GM18909 (cell line): ENCODE results near the gene MAN2C1.
"Not testable (repeated sequence)": the region's sequence is repeated elsewhere in the genome, so short reads cannot be mapped to it uniquely, and the experiment has no call there.

Experiments
- ATAC-seq: cut with Tn5 transposase; IDR thresholded peaks from one replicate; pipeline ENCODE4 v1.9.1; 2021; ENCODE audit warnings: mild to moderate bottlenecking; ENCODE audit not compliant: unreplicated experiment, poor library complexity

MAN2C1 gene

GRCh38 chr15:75367913-75368688 lies at the start of gene MAN2C1:
MAN2C1 (minus strand) TSS chr15:75368607; CDS start chr15:75368583, 24 bp downstream.
- peak; percentile 86 for ATAC-seq

GRCh38 chr15:75416584-75416983 lies 48.2 kb upstream of the MAN2C1 start:
- no peak for ATAC-seq

DNA sequence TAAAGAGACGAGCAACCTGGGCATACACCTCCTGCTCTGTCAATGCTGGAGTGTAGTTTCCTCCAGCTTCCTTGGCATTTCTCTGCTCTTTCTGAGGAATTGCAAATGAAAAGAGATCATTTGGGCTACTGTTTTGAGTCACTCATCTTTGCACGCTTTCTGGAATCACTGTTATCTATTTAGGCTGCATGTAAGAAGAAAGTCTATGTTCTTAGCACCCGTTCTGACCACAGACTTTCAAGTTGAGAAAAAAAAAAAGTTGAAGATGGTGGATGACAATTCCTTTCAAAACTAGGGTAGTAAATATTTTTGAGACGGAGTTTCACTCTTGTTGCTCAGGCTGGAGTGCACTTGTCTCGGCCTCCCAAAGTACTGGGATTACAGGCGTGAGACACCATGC lies 41.8 kb upstream of the MAN2C1 start:
- ATAC-seq: no peak

DNA sequence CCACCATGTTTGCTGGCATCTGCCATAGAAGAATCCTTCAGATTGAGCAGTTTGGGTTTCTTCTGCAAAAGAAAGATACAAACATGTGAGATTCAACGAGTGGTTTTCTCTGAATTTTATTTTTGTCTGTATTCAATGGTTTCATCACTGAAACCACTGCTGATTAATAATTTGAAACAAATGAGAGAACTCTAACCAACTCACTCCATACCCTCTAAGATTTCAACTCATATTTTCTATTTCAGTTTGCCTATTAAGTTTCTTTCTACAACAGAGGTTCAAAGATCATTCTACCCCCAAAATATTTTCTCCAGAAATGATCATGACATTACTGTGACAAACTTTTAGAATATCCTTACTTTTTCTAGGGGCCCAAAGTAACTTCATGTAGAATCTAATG lies 38.7 kb upstream of the MAN2C1 start:
- no peak for ATAC-seq

DNA sequence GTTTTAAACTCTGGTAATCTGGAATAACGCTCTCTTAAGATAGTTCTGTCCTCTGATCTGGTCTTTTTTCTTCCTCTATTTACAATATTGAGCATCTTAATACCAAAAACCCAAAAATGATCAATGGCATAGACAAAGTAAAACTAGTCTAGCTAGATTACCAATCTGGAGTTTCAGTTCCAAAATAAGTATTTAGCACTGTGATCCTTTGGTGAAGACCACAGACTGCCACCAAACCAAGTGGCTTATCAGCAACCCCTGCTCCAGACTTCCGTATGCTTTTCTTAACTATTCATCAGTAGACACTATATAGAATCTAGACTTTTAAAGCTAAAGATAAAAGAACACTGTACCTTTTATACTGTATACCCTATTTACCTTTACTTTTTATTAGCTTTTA lies 35.5 kb upstream of the MAN2C1 start:
- ATAC-seq: no peak

GRCh38 chr15:75397494-75397893 lies 29.1 kb upstream of the MAN2C1 start:
- ATAC-seq: no peak

DNA sequence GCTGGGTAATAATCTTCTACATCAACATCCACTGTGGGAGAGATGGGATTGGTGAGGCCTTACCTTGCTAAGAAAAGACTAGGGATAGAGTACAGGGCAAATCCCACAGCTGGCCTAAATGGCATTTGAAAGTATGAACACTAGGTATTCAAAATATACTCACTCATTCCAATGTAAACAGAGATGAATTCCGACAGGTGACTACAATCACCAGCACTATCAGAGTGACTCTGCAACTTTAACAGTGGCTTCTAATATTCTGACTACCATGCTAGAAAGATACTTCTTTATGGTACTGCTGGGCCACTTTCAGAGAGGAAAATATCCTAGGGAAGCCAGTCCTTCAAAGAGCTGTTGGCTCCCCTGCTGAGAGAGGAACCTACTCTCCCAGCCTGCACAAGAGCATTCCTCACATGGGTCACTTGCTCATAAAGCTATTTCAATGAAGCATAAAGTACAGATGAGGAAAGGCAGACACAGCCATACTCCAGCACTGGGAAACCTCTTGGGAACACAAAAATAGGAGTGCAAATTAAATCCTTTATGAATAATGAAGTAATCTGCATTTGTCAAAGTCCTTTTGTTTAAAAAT lies 21.5 kb upstream of the MAN2C1 start:
- no peak for ATAC-seq

DNA sequence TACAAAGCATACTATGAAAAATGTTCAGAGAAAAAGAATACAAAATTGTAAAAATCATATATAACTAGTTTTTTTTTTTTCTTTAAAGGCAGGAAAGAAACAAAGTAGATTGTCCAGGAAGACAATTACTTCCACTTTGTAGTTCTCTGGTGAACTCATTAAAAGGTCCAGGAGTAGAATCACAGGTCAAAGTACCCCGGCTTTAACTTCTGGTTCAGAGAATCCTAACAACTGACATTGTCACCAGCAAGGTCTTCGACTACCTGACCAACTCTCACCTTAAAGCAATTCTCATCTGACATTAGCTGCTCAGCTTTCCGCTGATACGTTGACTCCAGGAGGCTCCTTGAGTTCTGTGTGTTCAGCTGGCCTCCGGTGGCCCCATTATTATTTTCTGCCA lies 15.6 kb upstream of the MAN2C1 start:
- ATAC-seq: not testable (repeated sequence)

GRCh38 chr15:75380773-75381172 lies 12.4 kb upstream of the MAN2C1 start:
- ATAC-seq: no peak

DNA sequence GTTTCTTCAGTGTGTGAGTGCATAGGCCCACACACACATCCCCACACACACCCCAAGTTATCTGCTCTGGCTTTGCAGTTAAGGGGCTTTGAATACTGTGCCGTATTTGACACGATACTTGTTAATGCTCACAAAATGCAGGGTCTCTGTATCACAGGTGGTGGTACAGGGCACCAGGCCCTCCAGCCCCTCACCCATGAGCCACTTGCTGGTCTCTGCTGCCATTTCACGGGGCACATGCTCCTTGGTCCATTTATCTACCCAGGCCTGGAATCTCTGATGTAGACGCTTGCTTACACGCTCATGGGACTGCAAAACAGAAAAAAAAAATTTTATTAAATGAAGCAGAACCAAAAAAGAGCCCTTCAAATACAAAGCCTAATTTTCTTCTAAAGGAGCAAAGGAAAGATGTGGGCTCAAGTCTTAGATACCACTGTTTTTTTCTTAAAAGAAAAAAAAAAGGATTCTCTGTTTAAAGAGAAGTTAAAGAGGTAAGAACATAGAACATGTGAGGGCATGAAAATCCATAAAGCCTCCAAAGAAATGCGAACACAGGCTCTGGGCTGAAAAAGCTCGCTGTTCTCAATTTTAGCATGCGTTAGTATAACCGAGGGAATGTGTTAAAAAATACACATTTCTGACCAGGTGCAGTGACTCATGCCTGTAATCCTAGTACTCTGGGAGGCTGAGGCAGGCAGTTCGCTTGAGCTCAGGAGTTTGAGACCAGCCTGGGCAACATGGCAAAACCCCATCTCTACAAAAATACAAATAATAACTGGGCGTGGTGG lies 3.7 kb upstream of the MAN2C1 start:
- ATAC-seq: no peak

GRCh38 chr15:75371486-75371885 lies 3.1 kb upstream of the MAN2C1 start:
- no peak for ATAC-seq

DNA sequence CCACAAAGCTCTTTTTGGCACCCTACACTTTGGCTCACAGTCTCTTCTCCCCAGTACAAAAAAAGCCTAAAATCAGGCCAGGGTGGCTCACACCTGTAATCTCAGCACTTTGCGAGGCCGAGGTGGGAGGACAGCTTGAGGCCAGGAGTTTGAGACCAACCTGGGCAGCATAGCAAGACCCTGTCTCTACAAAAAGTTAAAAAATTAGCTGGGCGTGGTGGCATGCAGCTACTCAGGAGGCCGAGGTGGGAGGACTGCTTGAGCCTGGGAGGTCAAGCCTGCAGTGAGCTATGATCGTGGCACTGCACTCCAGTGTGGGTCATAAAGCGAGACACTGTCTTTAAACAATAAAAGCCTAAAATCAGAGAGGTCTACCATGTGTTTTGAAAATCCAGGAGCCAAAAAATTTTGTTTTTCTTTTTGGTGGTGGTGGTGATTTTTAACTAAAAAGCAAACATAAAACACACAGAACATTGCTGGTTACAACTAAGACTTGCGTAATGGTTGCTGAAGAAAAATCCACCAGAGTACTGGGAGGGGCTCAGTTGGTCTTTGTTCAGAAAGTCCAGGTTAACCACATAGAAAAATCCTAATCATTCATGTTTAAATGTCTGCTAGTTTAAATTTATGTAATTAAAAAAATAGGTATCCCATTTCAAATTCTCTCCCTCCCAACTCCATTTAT lies 1.6 kb upstream of the MAN2C1 start:
- ATAC-seq: no peak

DNA sequence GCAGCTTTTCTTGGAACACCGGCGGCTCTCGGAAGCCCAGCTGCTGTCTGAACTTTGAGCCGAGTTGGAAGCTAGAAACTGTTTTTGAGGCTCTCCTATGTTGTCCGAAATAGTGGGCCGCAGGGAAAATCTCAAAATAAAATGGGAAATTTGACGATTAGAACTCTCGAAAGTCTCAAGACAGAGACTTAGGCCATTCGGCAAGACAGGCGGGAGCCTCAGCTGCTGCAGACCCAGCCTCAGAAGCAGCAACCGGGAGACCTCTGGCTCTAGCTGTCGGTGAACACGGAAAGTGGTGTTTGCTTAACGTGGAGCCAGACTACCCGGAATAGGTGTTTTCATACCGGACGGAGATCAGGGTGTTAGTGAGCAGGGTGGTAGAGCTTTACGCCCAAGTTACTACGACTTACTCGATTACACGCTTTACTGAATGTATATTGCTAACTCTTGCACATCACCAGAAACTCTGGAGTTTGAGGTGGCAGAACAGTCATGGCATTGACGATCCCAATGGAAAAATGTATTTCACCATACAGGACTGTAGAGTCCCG lies 357 bp upstream of the MAN2C1 start:
- no peak for ATAC-seq

DNA sequence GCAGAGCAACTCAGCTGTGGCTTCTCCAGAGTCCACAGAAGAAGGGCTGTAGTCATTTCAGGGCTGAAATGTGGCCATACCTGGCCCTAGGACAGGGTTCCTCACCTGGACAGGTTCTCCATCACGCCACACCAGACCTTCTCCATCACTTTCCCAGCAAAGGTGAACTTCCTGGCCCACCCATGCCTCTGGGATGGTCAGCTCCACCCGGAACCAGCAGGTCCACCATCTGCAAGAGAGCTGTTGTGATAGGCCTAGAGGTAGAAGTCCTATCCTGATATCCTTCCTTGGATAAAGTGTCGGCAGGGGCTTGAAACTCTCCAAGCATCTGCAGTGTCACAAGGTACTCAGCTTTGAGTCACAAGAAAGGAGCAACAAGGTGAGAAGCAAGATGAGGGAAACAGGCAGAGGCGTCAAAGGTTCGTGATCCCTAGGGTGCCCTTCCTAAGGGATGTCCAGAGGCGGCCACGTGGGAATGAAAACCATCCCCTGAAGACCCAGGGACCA lies 948 bp downstream of the MAN2C1 start:
- no peak for ATAC-seq

DNA sequence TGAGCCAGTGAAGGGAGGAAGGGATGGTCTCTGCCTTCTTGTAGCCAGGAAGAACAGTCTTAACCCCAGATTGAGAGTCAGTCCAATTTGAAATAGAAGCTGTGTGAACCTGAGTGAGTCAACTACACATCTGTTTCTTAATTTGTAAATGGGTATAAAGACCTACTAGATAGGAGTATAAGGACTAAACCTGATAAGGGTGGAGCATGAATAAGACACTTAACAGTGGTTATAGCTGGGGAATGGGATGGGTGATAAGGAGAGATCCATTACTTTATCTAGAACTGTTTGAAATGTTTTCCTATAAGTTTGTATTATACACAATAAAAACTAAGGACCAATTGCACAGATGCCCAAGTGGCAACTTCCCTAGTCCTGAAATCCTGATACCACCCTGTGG lies 1.4 kb downstream of the MAN2C1 start:
- ATAC-seq: no peak

GRCh38 chr15:75366163-75366562 lies 2.2 kb downstream of the MAN2C1 start:
- ATAC-seq: no peak

DNA sequence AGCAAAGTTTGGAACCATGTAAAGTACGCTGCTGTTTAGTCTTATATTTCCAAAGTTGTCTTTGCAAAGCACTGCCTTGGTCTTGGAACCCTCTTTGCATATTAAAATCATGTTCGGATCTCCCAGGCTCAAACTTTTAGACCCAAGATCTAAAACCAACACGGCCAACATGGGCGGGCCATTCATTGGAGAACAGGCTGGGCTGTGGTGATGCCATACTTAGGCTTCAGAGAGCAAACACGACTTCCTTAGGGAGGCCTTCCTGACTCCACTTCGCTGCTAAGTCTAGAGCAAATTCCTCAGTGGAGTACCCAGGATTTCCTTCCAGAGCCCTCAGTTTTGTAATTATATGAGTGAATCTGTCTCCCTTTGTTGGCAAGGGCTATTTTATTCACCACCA lies 3.5 kb downstream of the MAN2C1 start:
- no peak for ATAC-seq

DNA sequence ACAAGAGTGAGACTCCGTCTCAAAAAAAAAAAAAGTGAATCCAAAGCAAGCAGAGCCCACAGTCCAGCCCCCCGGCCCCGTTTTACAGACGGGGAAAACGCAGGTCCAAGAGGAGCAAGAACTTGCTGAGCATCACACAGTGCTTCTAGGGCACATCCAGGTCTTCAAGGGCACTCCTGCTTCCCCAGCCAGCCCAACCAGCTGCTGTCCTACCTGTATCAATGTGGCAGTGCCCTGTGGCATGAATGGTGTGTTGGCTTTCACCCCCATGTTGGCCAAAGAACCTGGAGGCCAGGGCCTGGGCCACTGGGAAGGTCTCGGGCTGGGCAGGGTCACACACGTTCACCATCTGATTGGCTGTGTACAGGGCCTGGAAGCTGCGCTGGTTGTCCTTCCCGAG lies 4.6 kb downstream of the MAN2C1 start:
- no peak for ATAC-seq

DNA sequence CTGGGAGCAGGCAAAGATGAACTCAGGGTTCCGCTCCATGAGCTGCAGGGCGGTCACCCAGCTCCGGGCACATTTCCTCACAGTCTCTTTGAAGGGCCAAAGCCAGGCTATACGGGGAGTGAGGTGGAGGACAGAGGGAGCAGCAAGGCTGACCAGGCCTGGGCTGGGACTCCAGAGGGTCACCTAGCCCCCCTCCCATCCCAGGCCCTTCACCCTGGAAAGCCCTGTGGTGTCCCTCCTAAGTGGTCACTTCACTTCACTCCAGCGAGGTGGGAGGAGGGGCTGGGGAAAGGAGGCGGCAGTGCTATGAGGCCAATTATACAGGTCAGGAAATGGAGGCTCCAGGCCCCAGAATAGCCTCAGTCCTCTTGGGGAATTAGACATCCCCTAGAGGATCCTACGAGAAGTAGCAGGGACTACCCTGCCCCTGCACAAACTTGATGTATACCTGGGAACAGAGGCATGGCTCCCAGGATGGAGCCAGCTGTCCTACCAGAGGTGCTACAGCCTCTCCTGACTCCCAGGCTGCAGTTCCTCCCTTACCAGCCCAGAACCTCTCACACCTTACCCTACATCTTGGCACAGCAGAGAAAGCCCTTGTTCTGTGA lies 5.7 kb downstream of the MAN2C1 start:
- no peak for ATAC-seq
